Stimulated activated CD8-positive, alpha-beta memory T cell treated with anti-CD3 and anti-CD28 coated beads, Interleukin-4, amount 100 ng/mL, for 4 hours (primary cell): ENCODE data around the gene NEMP1.

ENCODE experiments used
- DNase-seq, 2 donors: peaks; one replicate each; pipeline ENCODE4 v3.0.0-alpha.2; 2020; ENCODE audit warnings: low read depth in 2 of 2, low spot score in 1 of 2

The NEMP1 gene

DNA sequence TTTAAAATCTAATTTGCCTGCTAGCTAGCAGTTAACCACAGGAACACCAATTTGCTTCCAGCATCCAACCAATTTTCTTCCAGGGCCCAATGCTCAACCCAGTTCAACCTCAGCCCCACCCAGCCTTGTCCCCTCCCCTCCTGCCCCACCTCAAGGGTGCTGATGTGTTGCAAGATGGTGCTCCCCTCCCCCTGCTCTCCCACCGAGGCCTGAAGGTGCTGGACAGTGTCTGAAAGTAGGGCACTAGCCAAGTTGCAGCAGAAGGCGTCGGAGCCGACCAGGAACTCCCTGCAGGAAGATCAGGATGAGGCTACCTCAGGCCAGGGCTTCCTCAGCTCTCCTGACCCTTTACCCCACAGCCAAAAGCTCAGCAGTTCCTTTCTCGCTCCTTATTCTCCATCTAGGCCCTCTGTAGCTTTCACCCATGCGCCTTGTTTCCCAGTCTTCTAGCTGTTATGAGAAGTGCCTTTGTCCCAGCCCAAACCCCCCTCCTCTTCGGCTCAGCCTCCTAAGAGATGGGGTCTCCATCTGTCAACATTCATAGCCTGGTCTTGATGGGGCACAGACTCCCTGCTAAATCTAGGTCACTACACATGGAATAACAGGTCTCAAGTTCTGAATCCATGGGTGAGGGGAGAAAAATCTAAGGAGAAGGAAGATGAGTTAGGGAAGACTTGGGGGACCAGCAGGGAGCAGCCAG, 29.0 kb upstream of the NEMP1 start:
- DNase-seq = no peak

DNA sequence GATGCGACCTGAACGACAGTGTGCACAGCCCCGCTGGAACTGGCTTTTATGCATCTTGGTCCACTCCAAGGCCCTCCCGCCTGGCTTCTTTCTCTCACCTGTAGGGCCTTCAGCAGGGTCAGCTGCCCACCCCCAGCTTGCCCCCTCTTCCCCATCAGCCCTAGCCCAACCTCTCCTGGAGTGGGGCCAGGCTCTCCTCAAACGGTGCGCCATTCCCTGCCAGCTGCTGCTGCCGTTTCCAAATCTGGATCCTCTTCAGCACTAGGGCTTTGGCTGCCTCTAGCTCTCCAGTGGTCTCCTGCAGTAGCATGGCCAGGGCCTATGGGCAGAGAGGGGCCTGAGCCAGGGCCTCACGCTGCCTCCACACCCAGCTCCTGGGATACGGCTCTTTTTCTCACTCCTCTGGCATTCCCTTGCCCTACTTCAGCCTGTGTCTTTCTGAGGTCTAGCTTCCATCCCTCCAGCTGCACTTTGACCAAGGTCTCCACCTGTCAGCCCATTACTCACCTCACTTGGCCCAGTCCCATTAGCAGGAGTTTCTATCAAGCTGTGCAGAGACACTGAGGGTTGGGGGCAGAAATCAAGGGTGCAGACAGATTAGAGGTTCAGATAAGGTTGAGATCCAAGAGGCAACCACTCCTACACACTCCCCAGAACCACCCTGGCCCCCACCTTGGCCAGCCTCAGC, 27.6 kb upstream of the NEMP1 start:
- no peak for DNase-seq

DNA sequence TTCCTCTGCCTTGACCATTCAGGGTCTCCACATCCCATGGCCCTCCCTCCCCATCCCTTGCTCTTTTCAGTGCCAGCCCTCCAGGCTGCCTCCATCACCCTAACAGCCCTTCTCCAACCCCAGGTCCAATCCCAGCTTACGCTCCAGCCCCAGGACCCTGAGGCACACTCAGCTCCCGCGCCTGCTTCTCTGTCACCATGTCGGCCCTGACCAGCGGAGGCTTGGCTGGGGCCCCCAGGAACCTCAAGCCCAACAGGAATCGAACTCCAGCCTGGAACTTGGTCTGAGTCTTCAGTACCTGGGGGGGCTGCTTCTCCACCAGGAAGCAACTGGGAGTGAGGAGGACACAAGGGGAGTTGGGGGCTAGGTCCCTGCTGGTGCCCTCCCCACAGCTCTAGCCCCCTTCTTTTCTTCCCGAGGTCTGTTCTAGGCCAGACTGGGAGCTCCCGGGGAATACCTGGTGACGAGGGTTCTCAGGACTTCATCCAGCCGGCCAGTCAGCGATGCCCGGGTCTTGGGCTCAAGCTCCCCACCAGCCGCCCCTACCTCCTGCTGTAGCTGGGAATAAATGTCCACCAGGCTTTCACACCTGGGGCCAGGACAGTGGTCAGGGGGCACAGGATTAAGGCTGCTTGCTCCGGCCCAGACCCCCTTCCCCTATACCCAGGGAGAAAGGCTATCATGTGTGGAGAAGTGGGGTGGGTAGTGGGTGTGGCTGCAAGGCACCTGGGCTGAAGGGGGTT, 26.6 kb upstream of the NEMP1 start:
- DNase-seq = no peak

DNA sequence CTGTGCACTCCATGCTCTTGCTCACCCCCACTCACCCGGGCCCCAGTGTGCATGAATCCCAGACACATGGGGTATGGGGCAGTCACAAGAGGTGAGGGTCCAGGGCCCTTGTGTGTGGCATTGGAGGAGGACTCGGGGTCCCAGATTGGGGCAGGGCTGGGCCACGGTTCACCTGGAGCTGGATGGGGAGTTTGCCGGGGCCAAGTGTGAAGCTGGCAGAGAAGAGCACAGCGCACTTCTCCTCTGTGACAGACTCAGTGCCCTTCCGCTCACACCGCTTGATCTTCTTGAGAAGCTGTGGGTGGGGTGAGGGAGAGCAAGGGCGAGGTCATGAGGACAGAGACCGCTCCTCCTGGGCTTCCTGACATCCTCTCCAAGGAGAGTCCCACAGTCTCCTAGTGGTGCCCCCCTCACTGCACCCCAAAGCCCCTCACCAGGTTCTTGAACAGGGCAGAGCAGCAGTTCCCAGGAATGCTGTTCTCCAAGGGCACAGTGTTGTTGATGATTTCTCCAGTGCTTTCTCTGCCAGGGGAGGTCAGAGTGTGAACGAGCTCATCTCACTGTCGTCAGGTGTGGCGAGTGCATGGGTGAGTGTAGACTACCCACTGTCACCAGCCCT, 25.8 kb upstream of the NEMP1 start:
- DNase-seq = no peak

DNA sequence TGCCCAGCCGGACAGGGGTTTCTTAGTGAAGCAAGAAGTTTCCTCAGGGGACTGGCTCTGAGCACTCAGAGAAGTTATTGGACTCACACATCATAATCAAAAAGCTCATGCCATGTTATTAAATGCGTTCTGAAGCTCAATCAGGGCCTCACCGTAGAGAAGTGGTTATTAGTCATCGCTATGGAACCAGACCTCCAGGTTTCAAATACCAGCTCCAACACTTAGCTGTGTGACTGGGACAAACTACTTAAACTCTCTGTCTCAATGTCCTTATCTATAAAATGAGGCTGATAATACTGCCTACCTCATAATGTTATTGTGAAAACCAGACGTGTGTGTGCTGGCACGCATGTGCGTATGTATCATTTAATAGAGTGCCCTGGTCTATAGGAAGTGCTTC, 25.3 kb upstream of the NEMP1 start:
- no peak for DNase-seq

DNA sequence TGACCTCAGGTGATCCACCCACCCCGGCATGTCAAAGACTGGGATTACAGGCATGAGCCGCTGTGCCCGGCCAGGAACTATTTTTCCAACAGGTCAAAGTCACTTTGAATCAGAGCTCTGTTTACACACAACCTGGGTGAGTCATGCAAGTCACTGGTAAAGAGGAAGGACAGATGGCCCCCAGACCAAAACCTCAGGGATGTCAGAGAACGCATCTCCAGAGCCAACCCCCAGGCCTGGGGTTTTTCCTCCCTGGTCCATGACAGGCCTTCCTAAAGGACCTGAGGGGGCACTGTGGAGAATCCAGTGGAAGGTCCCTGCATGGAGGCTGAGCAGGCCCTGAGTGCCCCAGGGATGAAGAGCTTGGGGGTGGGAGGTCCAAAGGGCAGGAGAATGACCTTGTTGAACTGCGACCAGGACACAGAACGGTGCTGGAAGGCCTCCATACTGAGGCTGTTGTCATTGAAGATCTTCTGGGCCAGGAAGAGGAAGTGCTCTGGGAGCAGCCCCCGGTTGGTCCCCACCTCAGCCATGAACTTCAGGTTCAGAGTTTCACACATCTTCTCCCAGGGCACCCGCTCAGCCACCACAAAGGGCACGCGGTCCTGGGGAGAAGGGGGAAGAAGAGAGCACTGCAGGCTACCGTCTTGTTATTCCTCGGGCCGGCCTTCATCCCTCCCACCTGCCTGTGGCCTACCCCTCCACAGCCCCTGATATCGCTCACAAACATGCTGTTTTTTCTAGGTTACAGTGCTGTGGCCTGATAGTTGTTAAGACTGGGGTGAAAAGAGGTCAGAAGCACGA, 23.5 kb upstream of the NEMP1 start:
- DNase-seq = no peak

DNA sequence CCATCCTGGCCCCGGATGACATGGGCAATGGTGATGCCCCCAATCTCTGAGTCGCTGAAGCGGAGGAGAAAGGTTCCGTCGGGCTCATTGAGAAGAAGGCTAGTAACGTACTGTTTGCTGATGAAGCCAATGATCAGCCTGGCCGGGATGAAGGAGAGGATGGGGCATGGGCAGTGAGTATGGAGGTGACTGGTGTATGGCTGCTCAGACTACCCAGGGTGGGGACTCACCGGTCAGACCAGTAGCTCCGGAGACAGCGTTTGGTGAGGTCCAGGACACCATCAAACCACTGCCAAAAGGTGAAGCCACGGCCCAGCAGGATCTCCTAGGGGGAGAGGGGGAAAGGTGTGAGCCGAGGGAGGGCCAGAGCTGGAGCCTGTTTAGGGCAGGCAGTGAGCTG, 21.2 kb upstream of the NEMP1 start:
- DNase-seq = no peak

DNA sequence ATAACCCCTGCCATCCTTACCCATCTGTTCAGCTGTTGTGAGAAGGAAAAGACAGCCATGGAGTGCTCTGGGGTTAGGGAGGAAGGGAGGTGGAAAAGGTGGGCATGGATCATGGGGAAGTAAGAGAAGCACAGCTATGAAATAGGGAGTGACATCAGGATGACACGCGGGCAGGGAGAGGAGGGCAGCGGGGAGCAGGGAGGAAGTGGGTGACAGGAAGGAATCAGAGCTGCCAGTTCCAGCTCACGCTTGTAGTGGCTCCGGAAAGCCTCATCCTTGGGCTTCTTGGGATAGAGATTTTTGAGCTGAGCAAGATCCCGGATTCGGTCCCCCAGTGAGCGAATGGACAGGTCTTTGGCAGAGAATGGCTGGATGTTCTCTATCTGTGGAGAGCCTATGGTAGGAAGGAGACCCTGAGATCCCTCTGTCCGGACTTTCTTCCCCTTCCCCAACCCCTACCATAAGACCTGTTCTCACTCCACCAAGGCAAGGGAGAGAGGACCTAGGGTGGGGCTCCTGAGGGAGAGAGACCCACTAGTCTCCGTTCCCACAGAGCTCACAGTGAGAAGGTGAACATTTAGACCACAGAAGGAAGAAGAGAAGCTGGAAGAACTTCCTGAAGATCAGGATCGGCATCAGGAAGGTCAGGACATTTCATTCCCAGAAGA, 20.6 kb upstream of the NEMP1 start:
- no peak for DNase-seq

DNA sequence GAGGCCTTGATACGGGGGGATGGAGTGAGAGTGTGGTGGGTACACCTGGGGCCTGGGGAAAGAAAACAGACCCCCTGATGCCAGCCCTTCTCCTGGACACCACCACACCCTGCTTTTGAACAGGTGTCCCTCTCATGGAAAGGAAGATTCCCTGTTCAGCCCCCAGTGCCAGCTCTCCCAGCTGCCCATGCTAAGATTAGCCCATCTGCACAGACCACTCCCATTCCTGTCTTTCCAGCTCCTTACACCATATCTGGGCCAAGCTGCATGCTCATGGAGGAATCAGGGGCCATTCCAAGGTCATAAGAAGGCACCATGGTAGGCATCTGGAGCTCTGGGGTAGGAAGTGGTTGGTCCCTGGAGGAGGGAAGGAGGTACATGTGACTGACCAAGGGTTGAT, 20.0 kb upstream of the NEMP1 start:
- DNase-seq = no peak

DNA sequence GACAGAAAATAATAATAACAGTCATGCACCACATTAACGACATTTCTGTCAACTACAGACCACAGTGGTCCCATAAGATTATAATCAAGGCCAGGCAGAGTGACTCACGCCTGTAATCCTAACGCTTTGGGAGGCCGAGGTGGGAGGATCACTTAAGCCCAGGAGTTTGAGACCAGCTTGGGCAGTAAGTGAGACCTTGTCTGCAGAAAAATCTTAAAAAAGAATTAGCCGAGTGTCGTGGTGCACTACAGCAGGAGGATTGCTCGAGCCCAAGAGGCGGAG, 18.9 kb upstream of the NEMP1 start:
- DNase-seq = no peak

DNA sequence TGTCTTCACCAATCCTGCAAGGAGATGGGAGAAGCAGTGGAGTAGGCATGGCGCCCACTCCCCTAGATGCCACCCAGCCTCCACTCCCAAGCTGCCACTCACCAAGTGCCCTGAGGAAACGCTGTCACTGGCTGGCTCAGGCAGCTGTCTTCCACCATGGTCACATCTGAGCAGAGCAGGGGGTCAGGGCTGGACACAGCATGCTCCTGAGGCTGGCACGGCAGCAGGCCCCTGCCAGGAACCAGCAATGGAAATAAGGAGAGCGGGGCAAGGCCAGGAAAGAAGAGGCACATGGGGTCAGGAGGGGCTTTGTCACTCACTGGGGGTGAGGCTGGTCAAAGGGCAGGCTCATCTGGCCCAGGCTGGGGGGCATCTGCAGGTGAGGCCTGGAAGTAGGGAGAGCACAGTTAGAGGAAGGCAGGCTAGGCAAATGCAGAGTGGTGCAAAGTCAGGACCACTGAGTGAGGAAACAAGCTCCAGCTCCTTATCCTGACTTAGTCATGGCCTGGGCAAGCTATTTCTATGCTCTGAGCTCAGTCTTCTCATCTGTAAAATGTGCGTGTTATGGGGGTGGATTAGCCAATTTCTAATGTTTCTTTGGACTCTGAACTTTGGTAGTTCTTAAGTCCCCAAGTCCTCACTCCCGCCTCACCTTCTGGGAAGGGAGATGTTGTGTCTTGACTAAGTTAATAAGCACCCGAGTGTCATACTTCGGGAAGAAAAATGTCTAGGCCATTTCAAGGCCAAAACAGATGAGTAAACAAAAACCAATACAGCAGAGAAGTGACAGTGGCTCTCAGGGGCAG, 18.4 kb upstream of the NEMP1 start:
- no peak for DNase-seq

DNA sequence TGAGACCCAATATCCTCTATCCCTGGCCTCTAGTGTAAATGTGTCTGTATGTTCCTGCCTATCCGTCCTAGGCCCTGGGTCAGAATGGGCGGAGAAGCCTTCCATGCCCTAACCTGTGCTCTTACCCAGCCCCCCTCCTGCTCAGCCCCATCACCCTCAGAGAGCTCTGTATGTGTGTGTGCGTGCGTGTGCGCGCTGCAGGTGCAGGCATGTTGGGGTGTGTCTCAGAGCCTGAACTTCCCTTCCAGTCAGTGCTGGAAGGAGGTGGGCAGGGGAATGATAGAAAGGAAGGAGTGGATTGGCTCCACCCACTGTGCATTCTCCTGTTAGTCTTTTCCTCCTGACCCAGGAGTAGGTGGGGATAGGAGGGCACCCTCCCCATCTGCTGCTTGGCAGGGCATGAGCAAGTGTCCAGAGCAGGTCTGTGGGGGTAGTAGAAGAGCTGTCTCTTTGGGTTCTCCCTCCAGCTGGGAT, 17.5 kb upstream of the NEMP1 start:
- DNase-seq = no peak

DNA sequence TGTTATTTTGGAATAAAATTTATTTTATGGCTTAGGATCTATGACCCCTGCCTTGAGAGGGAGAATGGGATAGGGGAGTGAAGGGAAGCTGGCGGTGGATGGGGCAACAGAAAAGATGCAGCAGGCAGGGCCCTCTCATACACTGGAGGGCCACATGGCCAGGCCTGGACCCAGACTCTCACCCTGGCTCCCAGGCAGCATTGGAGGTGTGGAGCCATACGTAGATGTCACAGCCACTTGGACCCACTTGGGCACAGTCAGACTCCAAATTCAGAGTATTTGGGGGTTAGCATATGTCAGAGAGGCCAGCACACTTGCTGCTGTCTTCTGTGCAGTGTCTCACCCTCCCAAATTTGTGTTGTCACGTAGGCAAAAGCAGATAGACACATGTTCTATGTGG, 16.8 kb upstream of the NEMP1 start:
- no peak for DNase-seq

DNA sequence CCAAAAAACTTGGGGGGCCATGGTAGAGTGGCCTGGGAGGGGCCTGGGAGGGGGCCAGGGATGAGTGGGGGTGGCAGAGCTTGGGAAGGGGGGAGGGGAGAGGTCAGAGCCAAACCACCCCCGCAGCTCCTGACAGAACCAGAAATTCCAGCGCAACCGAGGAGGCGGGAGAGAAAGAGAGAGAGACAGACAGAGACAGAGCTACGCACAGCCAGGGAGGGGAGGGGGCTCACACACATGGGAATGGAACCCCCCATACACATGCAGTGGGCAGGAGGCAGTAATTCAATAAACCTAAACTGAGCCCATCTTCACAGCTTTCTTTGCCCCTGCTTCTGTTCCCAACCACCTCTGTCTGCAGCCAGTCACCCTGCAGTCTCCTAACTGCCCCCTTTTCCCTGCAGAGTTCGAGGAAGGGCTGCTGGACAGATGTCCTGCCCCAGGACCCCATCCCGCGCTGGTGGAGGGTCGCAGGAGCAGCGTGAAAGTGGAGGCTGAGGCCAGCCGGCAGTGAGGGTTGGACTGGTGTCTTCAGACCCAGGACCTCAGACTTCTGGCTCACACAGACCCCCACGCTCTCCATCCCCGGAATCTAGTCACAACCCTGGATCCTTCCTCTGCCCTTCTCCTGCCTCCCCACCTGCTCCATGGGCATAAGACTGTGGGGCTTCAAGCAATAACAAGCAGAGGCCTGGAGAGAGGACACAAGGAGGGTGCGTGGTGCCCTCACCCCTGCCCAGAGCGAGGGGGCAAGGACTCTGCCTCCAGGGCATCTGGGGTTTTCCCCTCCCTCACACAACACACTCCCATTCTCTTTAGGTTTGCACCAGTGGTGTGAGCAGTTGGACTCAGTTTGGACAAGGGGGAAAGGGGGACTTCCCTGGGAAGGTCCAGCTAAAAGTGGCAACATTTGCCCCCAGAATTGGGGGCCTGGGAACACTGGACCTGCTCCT, 15.9 kb upstream of the NEMP1 start:
- no peak for DNase-seq

DNA sequence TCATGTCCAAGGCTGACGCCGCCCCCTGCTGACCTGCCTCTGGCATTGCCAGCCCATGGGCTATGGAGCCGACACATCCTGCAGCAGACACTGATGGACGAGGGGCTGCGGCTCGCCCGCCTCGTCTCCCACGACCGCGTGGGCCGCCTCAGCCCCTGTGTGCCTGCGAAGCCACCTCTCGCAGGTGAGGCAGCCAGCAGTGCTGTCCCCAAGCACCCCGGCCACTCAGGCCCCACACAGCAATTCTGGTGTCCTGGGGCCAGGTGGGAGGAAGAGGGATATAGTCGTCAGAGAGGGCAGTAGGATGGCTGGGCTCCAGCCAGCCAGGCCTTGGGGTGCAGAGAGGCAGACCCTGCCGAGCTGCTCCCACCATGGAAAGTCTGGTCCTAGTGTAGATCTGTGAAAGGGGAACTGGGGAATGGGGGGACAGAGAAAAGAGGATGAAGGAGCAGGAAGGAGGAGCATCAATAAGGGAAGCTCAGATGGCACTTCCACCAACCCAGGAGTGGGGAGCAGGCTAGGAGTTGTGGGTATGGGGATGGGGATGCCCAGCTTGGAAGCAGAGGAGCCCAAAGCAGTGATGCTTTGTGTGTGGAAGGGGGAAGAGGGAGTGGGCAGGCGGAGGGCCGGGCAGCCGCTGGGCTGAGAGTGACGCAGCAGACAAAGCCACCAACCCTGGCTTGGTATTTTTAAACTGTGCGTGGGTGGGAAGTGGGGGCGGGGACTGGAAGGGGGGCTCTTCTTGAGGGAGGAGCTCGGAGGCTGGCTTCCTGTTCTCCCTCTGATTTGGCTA, 15.0 kb upstream of the NEMP1 start:
- peak; percentile 69 to 77 for DNase-seq

DNA sequence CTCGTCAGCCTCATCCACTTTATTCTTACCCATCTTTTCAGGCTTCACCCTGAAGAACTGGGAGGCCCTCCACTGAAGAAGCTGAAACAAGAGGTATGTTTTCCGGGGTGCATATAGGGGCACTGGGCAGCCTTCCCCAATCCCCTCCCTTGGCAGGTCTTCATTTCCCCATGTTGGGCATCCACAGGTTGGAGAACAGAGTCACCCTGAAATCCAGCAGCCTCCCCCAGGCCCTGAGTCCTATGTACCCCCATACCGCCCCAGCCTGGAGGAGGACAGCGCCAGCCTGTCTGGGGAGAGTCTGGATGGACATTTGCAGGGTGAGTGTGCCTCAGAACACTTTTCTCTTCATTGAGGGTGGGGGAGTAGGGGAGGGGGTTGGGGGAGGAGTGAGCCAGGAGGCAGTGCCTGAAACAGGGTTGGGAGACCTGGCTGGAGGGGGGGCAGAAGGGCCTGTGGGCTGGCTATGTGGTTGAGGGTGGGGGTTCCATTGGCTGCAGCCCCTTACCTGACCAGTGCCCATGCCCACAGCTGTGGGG, 14.4 kb upstream of the NEMP1 start:
- no peak for DNase-seq

DNA sequence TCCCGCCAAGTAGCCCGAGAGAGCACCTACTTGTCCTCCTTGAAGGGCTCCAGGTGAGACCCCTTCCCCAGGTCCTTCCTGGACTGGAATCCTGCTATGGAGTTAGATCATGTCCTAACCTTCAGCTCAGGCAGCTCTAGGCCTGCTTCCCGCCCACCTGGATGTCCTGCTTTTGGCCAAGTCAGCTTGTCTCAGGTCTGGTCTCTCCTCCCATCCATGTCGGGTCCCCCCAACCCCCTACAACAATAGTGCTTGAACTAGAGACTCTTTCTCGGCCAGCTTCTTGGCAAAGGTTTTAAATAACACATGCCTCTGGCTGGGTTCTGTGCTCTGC, 13.9 kb upstream of the NEMP1 start:
- DNase-seq = no peak
